Measurements from ENCODE around the gene PBRM1. TPM values are rescaled to one million over a fixed set of nuclear protein-coding genes. Genes with fewer than 3 reads are reported as not detected.

Gene PBRM1
- total and polyA plus RNA-seq, 2 of the 13 experiments (the other 11 are each of a cell fraction or from before 2014, with no cell fraction given), result 10.9 to 33.2 TPM

- TF ChIP-seq, protein P1, sequence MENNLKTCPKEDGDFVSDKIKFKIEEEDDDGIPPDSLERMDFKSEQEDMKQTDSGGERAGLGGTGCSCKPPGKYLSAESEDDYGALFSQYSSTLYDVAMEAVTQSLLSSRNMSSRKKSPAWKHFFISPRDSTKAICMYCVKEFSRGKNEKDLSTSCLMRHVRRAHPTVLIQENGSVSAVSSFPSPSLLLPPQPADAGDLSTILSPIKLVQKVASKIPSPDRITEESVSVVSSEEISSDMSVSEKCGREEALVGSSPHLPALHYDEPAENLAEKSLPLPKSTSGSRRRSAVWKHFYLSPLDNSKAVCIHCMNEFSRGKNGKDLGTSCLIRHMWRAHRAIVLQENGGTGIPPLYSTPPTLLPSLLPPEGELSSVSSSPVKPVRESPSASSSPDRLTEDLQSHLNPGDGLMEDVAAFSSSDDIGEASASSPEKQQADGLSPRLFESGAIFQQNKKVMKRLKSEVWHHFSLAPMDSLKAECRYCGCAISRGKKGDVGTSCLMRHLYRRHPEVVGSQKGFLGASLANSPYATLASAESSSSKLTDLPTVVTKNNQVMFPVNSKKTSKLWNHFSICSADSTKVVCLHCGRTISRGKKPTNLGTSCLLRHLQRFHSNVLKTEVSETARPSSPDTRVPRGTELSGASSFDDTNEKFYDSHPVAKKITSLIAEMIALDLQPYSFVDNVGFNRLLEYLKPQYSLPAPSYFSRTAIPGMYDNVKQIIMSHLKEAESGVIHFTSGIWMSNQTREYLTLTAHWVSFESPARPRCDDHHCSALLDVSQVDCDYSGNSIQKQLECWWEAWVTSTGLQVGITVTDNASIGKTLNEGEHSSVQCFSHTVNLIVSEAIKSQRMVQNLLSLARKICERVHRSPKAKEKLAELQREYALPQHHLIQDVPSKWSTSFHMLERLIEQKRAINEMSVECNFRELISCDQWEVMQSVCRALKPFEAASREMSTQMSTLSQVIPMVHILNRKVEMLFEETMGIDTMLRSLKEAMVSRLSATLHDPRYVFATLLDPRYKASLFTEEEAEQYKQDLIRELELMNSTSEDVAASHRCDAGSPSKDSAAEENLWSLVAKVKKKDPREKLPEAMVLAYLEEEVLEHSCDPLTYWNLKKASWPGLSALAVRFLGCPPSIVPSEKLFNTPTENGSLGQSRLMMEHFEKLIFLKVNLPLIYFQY (CRISPR knock-in tag; IDR thresholded peaks at IDR 0.05; ENCODE audit: borderline replicate concordance), result no peak
- no peak for TF ChIP-seq GTF2F1 (IDR thresholded peaks at IDR 0.05; ENCODE audit: low read length)
- TF ChIP-seq ZNF547 (CRISPR knock-in tag; IDR thresholded peaks at IDR 0.05), result peak; percentile 72; the same call in 1 of the 2 replicates
- TF ChIP-seq, protein P2, sequence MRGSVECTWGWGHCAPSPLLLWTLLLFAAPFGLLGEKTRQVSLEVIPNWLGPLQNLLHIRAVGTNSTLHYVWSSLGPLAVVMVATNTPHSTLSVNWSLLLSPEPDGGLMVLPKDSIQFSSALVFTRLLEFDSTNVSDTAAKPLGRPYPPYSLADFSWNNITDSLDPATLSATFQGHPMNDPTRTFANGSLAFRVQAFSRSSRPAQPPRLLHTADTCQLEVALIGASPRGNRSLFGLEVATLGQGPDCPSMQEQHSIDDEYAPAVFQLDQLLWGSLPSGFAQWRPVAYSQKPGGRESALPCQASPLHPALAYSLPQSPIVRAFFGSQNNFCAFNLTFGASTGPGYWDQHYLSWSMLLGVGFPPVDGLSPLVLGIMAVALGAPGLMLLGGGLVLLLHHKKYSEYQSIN (CRISPR knock-in tag; IDR thresholded peaks at IDR 0.05; ENCODE audit: borderline replicate concordance), result no peak
- TF ChIP-seq, protein P3, sequence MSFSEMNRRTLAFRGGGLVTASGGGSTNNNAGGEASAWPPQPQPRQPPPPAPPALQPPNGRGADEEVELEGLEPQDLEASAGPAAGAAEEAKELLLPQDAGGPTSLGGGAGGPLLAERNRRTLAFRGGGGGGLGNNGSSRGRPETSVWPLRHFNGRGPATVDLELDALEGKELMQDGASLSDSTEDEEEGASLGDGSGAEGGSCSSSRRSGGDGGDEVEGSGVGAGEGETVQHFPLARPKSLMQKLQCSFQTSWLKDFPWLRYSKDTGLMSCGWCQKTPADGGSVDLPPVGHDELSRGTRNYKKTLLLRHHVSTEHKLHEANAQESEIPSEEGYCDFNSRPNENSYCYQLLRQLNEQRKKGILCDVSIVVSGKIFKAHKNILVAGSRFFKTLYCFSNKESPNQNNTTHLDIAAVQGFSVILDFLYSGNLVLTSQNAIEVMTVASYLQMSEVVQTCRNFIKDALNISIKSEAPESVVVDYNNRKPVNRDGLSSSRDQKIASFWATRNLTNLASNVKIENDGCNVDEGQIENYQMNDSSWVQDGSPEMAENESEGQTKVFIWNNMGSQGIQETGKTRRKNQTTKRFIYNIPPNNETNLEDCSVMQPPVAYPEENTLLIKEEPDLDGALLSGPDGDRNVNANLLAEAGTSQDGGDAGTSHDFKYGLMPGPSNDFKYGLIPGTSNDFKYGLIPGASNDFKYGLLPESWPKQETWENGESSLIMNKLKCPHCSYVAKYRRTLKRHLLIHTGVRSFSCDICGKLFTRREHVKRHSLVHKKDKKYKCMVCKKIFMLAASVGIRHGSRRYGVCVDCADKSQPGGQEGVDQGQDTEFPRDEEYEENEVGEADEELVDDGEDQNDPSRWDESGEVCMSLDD (CRISPR knock-in tag; IDR thresholded peaks at IDR 0.05; ENCODE audit: borderline replicate concordance), result no peak
- no peak for TF ChIP-seq ZSCAN22 (CRISPR knock-in tag; IDR thresholded peaks at IDR 0.05)
- no peak for TF ChIP-seq TCF12 (IDR thresholded peaks at IDR 0.05)
- peak; percentile 91; the same call in 1 of the 2 replicates for TF ChIP-seq TCF12 (CRISPR knock-in tag; IDR thresholded peaks at IDR 0.05)
- TF ChIP-seq ZNF552 (CRISPR knock-in tag; IDR thresholded peaks at IDR 0.05; ENCODE audit: borderline replicate concordance), result no peak
- TF ChIP-seq CHD4 (IDR thresholded peaks at IDR 0.05; ENCODE audit: borderline replicate concordance, low read length), result no peak
- TF ChIP-seq ZBTB46 (CRISPR knock-in tag; IDR thresholded peaks at IDR 0.05; ENCODE audit: borderline replicate concordance), result no peak
- TF ChIP-seq KLF11 (CRISPR knock-in tag; IDR thresholded peaks at IDR 0.05), result peak; percentile 59; the same call in 1 of the 2 replicates
- peak; percentile 53 for TF ChIP-seq HNRNPH1 (optimal IDR thresholded peaks at IDR 0.05; ENCODE audit: low read depth, low read length)
- peak; percentile 99 for TF ChIP-seq RBFOX2 (IDR thresholded peaks at IDR 0.05; ENCODE audit: low read depth, low read length)
- TF ChIP-seq ZNF296 (CRISPR knock-in tag; conservative IDR thresholded peaks at IDR 0.05), result no peak; the same call in 1 of the 2 replicates
- TF ChIP-seq, protein P4, sequence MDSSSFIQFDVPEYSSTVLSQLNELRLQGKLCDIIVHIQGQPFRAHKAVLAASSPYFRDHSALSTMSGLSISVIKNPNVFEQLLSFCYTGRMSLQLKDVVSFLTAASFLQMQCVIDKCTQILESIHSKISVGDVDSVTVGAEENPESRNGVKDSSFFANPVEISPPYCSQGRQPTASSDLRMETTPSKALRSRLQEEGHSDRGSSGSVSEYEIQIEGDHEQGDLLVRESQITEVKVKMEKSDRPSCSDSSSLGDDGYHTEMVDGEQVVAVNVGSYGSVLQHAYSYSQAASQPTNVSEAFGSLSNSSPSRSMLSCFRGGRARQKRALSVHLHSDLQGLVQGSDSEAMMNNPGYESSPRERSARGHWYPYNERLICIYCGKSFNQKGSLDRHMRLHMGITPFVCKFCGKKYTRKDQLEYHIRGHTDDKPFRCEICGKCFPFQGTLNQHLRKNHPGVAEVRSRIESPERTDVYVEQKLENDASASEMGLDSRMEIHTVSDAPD (CRISPR knock-in tag; IDR thresholded peaks at IDR 0.05), result peak; percentile 60; the same call in 1 of the 2 replicates
- TF ChIP-seq GABPB1 (CRISPR knock-in tag; IDR thresholded peaks at IDR 0.05), result peak; percentile 90
Measured at GRCh38 chr3:52685709-52686691, at the start of gene PBRM1, which contains the start of gene GNL3 (continued).
